Loucy (cell line): ENCODE data around the gene KLHL10.

Experiments used
- H2AFZ ChIP-seq: fragments of 200-600 bp; sonication (generic); 2 replicates; pipeline ENCODE4 v1.6.0; 2016; ENCODE audit warnings: antibody characterized with exemption, mild to moderate bottlenecking, low read length, moderate library complexity
- H3F3A ChIP-seq: fragments of 200-600 bp; 2 replicates; pipeline ENCODE4 v1.6.0; 2016; ENCODE audit warnings: antibody characterized with exemption, low read depth, mild to moderate bottlenecking
- H3K27me3 ChIP-seq: fragments of 200-600 bp; sonication (generic); 2 replicates; pipeline ENCODE4 v1.6.1; 2014; ENCODE audit warnings: low read length, mild to moderate bottlenecking; ENCODE audit not compliant: insufficient read depth, poor library complexity, severe bottlenecking
- H3K36me3 ChIP-seq: fragments of 200-600 bp; sonication (generic); 2 replicates; pipeline ENCODE4 v1.6.1; 2016; ENCODE audit warnings: low read length; ENCODE audit not compliant: insufficient read depth
- H3K4me1 ChIP-seq: fragments of 200-600 bp; sonication (generic); 2 replicates; pipeline ENCODE4 v1.5.1; 2014; ENCODE audit warnings: low read length, mild to moderate bottlenecking; ENCODE audit not compliant: insufficient read depth, poor library complexity, severe bottlenecking
- H3K4me2 ChIP-seq: fragments of 200-600 bp; sonication (generic); 2 replicates; pipeline ENCODE4 v1.6.0; 2014; ENCODE audit warnings: antibody characterized with exemption, low read length, low read depth, mild to moderate bottlenecking; ENCODE audit not compliant: poor library complexity, severe bottlenecking
- H3K4me3 ChIP-seq: fragments of 200-600 bp; sonication (generic); 2 replicates; pipeline ENCODE4 v1.5.1; 2014; ENCODE audit warnings: low read length, mild to moderate bottlenecking, mixed read lengths; ENCODE audit not compliant: poor library complexity, severe bottlenecking
- H3K79me2 ChIP-seq: fragments of 200-600 bp; sonication (generic); 2 replicates; pipeline ENCODE4 v1.6.1; 2014; ENCODE audit warnings: low read length; ENCODE audit not compliant: insufficient read depth
- H3K9ac ChIP-seq: fragments of 200-600 bp; sonication (generic); 2 replicates; pipeline ENCODE4 v1.6.0; 2014; ENCODE audit warnings: mild to moderate bottlenecking, low read depth, low read length, moderate library complexity; ENCODE audit not compliant: poor library complexity, severe bottlenecking
- H3K9me2 ChIP-seq: fragments of 200-600 bp; sonication (generic); replicated peaks from 2 replicates; pipeline ENCODE4 v1.6.1; 2016; ENCODE audit warnings: low read depth, low read length, mixed read lengths
- H3K9me3 ChIP-seq: fragments of 200-600 bp; sonication (generic); 2 replicates; pipeline ENCODE4 v1.6.1; 2014; ENCODE audit warnings: mild to moderate bottlenecking, antibody characterized with exemption, low read length, low read depth; ENCODE audit not compliant: insufficient read depth
- H4K20me1 ChIP-seq: fragments of 200-600 bp; sonication (generic); 2 replicates; pipeline ENCODE4 v1.6.0; 2014; ENCODE audit warnings: antibody characterized with exemption, low read length, mild to moderate bottlenecking; ENCODE audit not compliant: insufficient read depth, poor library complexity, severe bottlenecking
- CTCF ChIP-seq: fragments of 200-600 bp; sonication (generic); conservative IDR thresholded peaks from 2 replicates; pipeline ENCODE4 v1.5.1; 2014; ENCODE audit warnings: mild to moderate bottlenecking, antibody characterized with exemption, low read length
- EZH2phosphoT487 ChIP-seq: fragments of 200-600 bp; IDR thresholded peaks from 2 replicates; pipeline ENCODE4 v1.6.1; 2018; ENCODE audit warnings: antibody characterized with exemption, mild to moderate bottlenecking, moderate library complexity, borderline replicate concordance

Gene KLHL10

GRCh38 chr17:41794540-41794975 lies 43.1 kb upstream of the KLHL10 start:
- H3K4me3 ChIP-seq, result no peak overlapping the region

GRCh38 chr17:41796121-41796895 lies 41.3 kb upstream of the KLHL10 start:
- Histone ChIP-seq H3K79me2 (no peaks in the 10 kb centered on the region), H3K9me3 (no peaks in the 10 kb centered on the region), H3K27me3 (no peaks in the 10 kb centered on the region), H2AFZ (no peak overlapping the region), H3F3A (no peaks in the 10 kb centered on the region), H3K4me1 (peaks cover 16% of the 10 kb centered on the region), H3K9ac (no peak overlapping the region), H3K9me2 (no peaks in the 10 kb centered on the region), H3K36me3 (no peaks in the 10 kb centered on the region), H3K4me2 (no peak overlapping the region), H4K20me1 (no peaks in the 10 kb centered on the region), H3K4me3 (no peak overlapping the region)
- no peak for TF ChIP-seq CTCF
- TF ChIP-seq EZH2phosphoT487, result no peak

More at GRCh38 chr17:41794540-41794975, 43.1 kb upstream of the KLHL10 start:
- Histone ChIP-seq H3K4me2 (no peak overlapping the region), H3K36me3 (no peaks in the 10 kb centered on the region), H3K79me2 (no peaks in the 10 kb centered on the region), H2AFZ (no peak overlapping the region), H3K9ac (no peak overlapping the region), H3F3A (no peaks in the 10 kb centered on the region), H3K9me2 (no peaks in the 10 kb centered on the region), H3K4me1 (peaks cover 12% of the 10 kb centered on the region), H3K27me3 (no peaks in the 10 kb centered on the region), H3K9me3 (no peaks in the 10 kb centered on the region), H4K20me1 (no peaks in the 10 kb centered on the region)
- TF ChIP-seq CTCF (no peak), EZH2phosphoT487 (no peak)

- Histone ChIP-seq H3K4me2 (no peak overlapping the region), H3K9ac (no peak overlapping the region)
- no peak for TF ChIP-seq EZH2phosphoT487
- no peak for TF ChIP-seq CTCF
Observed at GRCh38 chr17:41797377-41797776, 40.2 kb upstream of the KLHL10 start.

More at GRCh38 chr17:41797377-41797776, 40.2 kb upstream of the KLHL10 start:
- peaks cover 18% of the 10 kb centered on the region for H3K4me1 ChIP-seq
- no peaks in the 10 kb centered on the region for H4K20me1 ChIP-seq
- no peaks in the 10 kb centered on the region for H3K79me2 ChIP-seq
- no peaks in the 10 kb centered on the region for H3F3A ChIP-seq
- H3K27me3 ChIP-seq, result no peaks in the 10 kb centered on the region
- H3K9me3 ChIP-seq, result no peaks in the 10 kb centered on the region
- no peaks in the 10 kb centered on the region for H3K36me3 ChIP-seq
- H3K4me3 ChIP-seq, result no peak overlapping the region
- H3K9me2 ChIP-seq, result no peaks in the 10 kb centered on the region
- H2AFZ ChIP-seq, result no peak overlapping the region
